Measurements from ENCODE around the gene TCF19. TPM values are rescaled to one million over a fixed set of nuclear protein-coding genes. Genes with fewer than 3 reads are reported as not detected.

Gene TCF19
- total RNA-seq, 1 experiment from 2014 or later = 15.0 TPM

- H3T11ph ChIP-seq (ENCODE audit: low read length) = no peak overlapping the region
- H2BK20ac ChIP-seq (ENCODE audit: low read depth, low read length, poor library complexity, severe bottlenecking) = peak overlapping the region; percentile 60
- no peak overlapping the region for H3K27ac ChIP-seq (ENCODE audit: insufficient read length, low read depth, low read length)
- peak overlapping the region in 2 of 3 experiments; percentile 17 to 63; a peak in 2 of 7 replicates for H3K27ac Mint-ChIP-seq
- H2BK5ac ChIP-seq (ENCODE audit: insufficient read length, low read length) = no peak overlapping the region
- peaks cover 23 to 24% of the 10 kb centered on the region in 2 experiments for H3K4me1 Mint-ChIP-seq
- H3K18ac ChIP-seq (ENCODE audit: insufficient read length, low read depth, low read length) = no peak overlapping the region
- no peak overlapping the region for H4K5ac ChIP-seq (ENCODE audit: insufficient read length, low read depth, low read length)
- no peak for TF ChIP-seq CTCF (conservative IDR thresholded peaks at IDR 0.05)
- no peak overlapping the region for H3K9ac ChIP-seq (ENCODE audit: extremely low read depth, insufficient read length, low read length)
- no peak overlapping the region for H3K4ac ChIP-seq (ENCODE audit: low read depth, low read length)
- H2BK120ac ChIP-seq (ENCODE audit: low read depth, low read length, poor library complexity, severe bottlenecking) = no peak overlapping the region
- no peak overlapping the region for H3K56ac ChIP-seq (ENCODE audit: insufficient read length, low read depth, low read length)
- no peak for DNase-seq
- H2BK12ac ChIP-seq (ENCODE audit: insufficient read length, low read depth, low read length) = no peak overlapping the region
- no peak overlapping the region for H2BK15ac ChIP-seq (ENCODE audit: low read depth, low read length)
- H3K23ac ChIP-seq (ENCODE audit: insufficient read length, low read depth, low read length) = no peak overlapping the region
- no peaks in the 10 kb centered on the region for H3K79me2 ChIP-seq (ENCODE audit: insufficient read depth, low read length)
- no peak overlapping the region for H2AFZ ChIP-seq (ENCODE audit: low read length)
- H3K9me3 ChIP-seq (ENCODE audit: control insufficient read depth, low read depth, low read length) = no peaks in the 10 kb centered on the region
- peaks cover 5 to 7% of the 10 kb centered on the region in 2 experiments for H3K9me3 Mint-ChIP-seq
- no peak overlapping the region for H2AK5ac ChIP-seq (ENCODE audit: insufficient read length, low read length)
- peaks cover 4 to 9% (median 5%) of the 10 kb centered on the region in 3 experiments; a peak in 5 of 7 replicates for H3K36me3 Mint-ChIP-seq (ENCODE audit: insufficient read depth in 1 of 3, low read depth in 3 of 3)
- H3K4me1 ChIP-seq (ENCODE audit: insufficient read depth, low read length) = peaks cover 13% of the 10 kb centered on the region; the same call in 1 of the 2 replicates
- H3K4me2 ChIP-seq (ENCODE audit: insufficient read depth, insufficient read length, low read length) = no peak overlapping the region
- H3K79me1 ChIP-seq (ENCODE audit: insufficient read depth, low read depth, low read length, poor library complexity, severe bottlenecking) = no peaks in the 10 kb centered on the region
- no peaks in the 10 kb centered on the region for H4K20me1 ChIP-seq (ENCODE audit: control insufficient read depth, insufficient read depth, insufficient read length)
- no peak overlapping the region for H4K91ac ChIP-seq (ENCODE audit: insufficient read length, low read depth, low read length)
- no peak overlapping the region for H4K8ac ChIP-seq (replicated peaks; ENCODE audit: insufficient read length, low read depth, low read length)
- no peak overlapping the region for H3K4me3 Mint-ChIP-seq
- no CpG with 5 or more reads among the region's 5 CpGs for WGBS (ENCODE audit: extremely low coverage, insufficient read length, low lambda C conversion rate)
- no peak overlapping the region for H3K14ac ChIP-seq (ENCODE audit: insufficient read depth, low read length)
- H3K23me2 ChIP-seq (ENCODE audit: insufficient read length, low read depth, low read length, poor library complexity, severe bottlenecking) = peaks cover 4% of the 10 kb centered on the region
- H3K27me3 Mint-ChIP-seq (ENCODE audit: low read depth) = peaks cover 3% of the 10 kb centered on the region; the same call in 1 of the 2 replicates
- no peaks in the 10 kb centered on the region for H3K27me3 ChIP-seq (ENCODE audit: insufficient read depth, low read length)
Observed at GRCh38 chr6:31203345-31203979, 45.1 kb downstream of the TCF19 start.

Measured in H9 (cell line).